ENCODE data around the gene PPARG. TPM values are rescaled to one million over a fixed set of nuclear protein-coding genes. Genes with fewer than 3 reads are reported as not detected.

Gene PPARG
- total RNA-seq, 1 experiment from 2014 or later: 64.8 TPM

DNA sequence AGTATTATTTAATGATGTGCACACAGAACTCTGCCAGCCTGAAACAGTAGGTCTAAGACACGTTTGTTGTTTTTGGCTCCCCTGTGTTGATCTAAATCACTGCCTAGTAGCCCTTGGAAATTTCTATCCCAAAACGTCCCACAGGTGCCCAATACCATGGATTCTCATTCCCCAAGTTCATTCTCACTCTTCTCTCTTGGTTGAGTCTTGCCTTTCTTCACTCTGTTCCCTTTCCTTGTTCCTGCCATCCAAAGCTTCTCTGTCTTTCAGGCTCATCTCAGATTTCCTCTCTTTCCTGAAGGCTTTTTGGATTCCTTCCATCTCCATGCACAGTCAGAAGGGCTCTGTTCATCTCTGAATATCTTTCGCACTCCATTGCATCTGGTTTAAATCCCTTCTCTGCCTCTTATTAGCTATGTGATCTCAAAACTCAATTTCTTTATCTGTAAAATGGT lies 54.2 kb downstream of the PPARG start:
- DNase-seq (ENCODE audit: low spot score): no peak

DNA sequence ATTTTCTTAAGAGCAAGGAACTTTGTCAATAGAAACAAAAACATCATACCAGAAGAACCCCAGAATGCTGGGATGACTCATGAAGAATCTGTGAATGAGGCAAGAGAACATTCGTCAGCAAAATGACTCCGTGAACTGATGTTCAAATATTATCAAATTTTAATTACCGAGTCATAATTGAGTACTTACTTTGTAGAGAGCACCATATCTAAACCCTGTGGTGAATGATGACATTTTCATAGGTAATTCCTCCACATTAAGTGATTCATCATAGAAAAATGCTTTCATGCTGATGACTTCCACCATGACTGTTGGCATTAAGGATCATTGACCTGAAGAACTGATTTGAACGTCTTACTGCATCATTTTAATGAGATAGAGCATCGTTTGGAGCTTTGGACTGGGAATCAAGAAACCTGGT lies 56.3 kb downstream of the PPARG start:
- DNase-seq (ENCODE audit: low spot score): no peak

DNA sequence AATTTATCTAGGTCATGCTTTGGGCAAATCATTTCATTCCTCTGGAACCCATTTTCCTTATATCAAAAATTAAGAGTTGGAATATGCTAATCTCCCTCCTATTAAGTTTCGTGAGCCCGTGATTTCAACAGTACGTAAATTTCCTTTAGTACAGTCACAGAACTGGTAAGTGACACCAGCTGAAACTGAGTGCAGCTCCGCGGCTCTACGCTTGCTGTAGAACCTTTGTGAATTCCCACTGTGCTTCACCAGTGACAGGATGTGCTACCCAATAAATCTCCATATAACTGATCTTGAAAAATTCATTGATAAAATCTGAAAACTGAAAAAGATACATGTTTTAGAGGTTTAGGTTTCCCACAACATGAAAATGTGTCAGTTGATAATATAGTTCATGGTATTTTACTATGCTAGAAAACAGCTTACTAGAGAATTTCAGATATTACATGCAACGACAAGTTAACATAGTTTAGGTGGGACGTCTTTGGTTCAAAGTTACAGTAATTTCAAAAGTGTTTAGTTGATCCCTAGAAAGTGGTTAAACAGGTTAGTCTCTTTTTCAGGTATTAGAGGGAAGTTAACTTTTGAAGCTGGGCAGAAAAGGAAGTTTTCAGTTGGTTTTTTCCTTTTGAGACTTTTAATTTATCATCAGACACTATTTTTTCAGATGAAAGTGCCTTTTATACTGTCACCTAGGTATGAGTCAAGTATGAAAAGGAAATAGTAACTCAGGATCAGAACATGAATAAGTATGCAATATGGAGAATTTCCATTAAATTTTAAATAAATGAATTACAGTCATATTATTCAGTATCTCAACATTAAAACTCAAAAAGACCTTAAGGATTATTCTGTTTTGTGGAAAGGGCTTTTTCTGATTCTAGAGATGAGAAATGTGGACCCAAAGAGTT lies 57.0 kb downstream of the PPARG start:
- DNase-seq (ENCODE audit: low spot score): no peak

DNA sequence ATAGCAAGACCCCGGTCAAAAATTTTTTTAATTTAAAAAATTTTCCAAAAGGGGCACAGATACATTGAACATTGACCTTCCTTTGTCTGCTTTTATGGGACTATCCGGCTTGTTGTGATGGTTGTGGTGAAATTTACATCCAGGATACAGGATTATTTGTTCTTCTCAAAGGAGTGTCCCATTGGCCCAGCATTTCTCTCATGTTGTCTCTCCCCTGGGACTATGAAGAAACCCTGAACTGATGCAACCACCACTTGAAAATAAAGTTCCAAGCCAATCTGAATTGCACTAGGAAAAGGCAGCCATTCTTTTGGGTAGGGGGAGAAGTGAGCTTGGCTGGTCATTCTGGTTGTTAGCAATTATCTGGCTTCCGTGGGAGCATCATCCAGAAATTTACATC lies 58.4 kb downstream of the PPARG start:
- no peak for DNase-seq (ENCODE audit: low spot score)

DNA sequence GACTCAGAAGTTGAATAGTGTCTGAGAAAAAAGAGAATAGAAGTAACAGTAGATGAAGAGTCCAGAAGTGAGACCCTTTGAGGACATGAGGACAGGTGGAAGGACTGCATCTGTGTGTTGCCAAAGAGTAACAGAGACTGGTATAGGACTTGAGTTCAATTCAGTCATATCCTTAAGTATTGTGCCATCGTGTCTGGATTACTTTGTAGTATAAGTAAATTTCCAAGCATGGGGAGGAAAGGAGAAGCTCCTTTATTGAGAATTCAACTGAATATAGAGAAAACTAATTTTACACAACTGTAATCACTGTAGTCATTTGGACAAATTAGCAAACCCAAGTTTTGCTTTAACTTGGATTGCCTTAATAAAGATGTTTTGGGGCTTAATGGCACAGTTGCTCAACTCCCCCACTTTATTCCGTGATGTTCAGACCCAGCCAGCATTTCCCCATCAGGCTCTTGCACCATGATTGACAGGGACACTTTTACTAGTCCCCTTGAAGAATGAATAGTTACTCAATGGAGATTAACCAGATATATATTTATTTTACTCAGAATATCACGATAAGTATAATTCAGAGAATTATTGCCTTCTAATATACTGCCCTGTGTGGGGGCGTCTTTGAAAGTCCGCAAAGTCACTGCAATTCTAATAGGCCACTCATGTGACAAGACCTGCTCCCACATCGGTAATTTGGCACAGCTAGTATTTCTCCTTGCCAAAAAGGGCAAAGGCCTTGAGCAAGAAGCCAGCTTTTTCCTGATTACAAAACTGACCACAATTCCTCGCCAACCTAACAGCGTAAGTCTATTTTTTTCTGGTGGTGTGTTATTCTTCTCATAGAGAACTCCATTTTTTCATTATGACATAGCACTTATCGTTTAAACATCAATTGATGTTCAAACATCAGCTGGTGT lies 61.3 kb downstream of the PPARG start:
- DNase-seq (ENCODE audit: low spot score): no peak

DNA sequence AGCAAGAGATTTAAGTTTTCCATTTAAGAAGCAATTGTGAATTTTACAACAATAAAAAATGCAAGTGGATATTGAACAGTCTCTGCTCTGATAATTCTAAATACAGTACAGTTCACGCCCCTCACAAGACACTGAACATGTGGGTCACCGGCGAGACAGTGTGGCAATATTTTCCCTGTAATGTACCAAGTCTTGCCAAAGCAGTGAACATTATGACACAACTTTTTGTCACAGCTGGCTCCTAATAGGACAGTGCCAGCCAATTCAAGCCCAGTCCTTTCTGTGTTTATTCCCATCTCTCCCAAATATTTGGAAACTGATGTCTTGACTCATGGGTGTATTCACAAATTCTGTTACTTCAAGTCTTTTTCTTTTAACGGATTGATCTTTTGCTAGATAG lies 62.3 kb downstream of the PPARG start:
- DNase-seq (ENCODE audit: low spot score): no peak

DNA sequence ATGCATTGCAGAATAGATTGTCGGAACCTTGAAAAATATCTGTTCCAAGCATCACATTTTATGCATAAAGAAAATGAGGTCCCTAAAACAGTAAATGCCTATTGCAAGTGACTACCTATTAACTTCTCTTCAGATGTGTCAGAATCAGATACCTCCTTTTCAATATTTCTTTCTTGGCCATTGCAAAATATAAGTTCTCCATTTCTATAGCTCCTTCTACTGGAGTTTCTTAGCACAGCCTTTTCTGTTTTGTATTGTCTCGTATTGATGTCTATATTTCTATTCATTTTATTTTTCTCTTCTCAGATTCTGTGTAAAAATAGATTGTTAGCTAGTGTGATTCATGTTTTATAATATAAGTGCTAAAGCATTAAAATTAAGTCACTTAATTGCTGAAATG lies 63.4 kb downstream of the PPARG start:
- no peak for DNase-seq (ENCODE audit: low spot score)

DNA sequence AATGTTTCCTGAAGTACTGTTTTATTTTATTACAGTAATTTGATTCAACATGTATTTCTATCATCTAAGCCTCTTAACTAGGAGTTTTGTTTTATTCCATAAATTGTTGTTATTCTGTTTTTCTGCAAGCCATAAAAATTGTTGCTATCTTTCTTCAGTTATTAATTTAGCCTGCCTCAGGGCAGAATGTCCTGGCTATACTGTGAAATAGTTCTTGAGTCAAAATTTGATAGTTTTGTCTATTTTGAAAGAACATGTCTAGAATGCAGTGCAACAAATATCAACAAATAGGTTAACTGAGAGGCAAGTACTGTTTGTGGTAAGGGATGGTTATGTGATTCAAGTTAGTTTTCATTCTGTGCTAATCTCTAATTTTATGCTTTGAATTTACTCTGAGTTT lies 63.9 kb downstream of the PPARG start:
- no peak for DNase-seq (ENCODE audit: low spot score)

DNA sequence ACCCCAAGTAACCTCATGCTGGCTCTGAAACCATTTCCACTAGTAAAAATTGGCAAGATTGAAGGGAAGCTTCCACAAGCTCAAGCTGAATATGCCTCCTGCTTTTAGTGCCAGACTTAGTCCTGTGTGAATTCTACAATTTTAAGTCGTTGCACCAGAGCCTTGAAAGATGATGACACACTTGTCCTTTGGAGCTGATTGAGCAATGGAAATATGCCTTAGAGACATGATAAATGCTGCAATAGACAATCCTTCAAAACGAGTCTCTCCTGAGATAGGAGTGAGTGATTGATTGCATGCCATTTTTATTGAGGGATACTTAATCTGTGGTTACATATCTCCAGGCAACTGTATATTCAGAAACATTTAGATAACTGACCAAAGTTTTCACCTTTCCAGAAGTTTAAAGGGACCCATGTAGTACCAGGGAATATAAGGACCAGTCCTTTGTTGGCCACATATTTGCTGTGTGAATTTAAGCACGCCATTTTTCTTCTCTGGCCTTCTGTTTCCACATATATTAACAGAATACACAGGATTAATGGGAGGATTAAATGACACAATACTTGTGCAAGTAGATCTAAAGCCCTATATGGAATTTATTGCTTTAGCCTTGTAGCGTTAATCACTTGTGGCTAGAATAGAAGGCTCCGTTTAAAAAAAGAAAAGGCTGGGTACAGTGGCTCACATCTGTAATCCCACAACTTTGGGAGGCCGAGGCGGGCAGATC lies 65.1 kb downstream of the PPARG start:
- DNase-seq (ENCODE audit: low spot score): no peak

DNA sequence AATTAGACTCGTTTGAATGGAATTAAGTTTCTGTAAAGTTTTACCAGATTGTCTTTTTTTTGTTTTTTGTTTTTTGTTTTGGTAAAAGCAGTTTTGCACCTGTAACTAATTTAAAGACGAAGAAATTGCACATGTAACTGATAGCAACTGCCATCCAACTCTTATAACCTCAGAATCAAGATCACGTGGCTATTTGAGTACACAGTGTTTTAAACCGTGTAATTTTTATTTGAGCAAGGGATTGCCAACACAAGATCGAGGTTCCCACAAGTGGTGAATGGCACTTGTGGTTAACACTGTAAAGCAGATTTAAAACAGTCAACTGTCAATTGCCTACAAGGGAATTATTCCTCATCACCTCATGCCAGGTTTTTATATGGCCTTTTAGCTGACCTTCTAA lies 67.3 kb downstream of the PPARG start:
- no peak for DNase-seq (ENCODE audit: low spot score)

DNA sequence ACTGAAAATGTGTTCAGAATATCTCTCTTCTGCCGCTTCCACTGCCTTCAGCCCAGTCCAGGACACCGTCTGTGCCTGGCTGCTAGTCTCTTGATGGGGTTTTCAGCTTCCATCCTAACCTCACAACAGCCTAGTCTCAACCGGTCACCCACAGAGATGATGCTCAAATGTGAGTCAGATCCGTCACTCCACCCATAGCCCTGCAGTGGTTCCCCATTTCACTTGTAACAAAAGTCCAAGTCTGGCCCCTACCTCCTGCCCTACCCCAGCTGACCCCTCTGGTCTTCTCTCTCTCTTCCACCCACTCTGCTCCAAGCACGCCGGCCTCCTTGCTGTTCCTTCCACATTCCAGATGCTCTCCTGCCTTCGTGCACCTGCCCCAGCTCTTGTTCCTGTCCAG lies 68.1 kb downstream of the PPARG start:
- DNase-seq (ENCODE audit: low spot score): no peak

DNA sequence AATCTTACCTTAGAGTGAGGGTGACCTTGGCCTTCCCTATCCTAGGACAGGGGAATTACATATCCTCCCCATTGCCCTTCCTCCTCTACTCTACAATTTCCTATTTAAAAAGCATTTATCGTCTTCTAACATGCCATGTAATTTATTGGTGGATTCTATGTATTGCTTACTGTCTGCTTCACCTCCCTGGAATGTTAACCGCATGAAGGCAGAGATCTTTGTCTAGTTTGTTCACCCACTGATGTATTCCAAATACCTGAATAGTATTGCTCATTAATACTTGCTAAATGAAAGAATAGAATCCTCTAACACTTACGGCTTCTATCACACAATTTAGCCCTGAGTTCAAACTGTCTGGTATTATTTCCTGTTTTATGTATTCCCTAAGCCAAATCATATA lies 68.6 kb downstream of the PPARG start:
- DNase-seq (ENCODE audit: low spot score): no peak

DNA sequence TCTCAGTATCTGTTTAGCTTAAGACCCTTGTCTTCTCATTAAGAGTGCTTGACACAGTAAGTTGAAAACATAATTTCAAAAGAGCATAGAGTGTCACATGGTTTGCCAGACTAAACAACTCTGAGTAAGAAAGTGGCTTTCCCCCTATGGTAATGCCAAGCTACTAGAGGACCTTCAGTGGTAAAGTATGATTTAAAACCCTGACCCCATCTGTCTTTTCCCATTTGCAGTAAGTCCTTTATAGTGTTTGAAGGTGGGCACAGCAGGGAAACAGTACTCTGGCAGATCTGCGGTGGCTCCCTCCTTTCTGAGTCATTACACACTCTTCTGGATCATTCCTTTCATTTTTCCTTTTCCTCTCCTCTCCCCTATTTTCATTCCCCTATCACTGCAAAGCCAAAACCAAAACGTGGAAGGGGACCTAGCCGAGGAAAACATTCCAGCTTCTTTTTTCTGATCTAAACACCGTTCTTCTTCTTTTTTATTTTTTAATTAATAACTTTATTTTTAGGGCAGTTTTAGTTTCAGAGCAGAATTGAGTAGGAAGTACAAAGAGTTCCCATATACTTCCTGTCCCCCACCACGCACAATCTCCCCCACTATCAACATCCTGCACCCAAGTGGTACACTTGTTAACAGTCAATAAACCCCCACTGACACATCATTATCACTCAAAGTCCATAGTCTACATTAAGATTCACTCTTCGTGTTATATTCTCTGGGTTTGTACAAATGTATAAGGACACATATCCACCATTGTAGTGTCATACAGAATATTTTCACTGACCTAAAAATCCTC lies 74.7 kb downstream of the PPARG start:
- DNase-seq (ENCODE audit: low spot score): no peak

DNA sequence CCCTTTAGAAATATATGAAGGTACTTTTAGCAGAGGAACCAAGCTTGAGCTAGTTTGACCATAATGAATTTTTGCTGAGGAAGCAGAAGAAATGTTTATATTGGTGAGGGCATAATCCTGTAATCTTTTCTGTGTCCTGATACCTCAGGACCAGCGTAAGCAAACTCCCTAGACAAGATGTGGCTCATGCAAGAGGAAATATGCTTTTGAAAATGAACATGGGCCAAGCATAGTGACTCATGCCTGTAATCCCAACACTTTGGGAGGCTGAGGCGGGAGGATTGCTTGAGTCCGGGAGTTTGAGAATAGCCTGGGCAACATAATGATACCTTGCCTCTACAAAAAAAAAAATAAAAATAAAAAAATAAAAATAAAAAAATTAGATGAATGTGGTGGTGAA lies 78.5 kb downstream of the PPARG start:
- DNase-seq (ENCODE audit: low spot score): no peak

DNA sequence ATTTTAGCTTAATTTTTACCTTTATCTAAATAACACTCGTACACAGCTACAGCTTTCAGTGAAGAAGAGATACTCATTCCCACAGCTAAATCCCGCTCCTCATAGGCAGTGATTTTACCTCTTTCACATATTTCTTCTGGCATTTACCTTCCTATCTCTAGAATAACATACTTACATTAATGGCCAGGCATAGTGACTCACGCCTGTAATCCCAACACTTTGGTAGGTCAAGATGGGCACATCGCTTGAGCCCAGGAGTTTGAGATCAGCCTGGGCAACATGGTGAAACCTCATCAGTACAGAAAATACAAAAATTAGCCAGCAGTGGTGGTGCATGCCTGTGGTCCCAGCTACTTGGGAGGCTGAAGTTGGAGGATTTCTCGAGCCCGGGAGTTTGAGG lies 80.2 kb downstream of the PPARG start:
- DNase-seq (ENCODE audit: low spot score): no peak

DNA sequence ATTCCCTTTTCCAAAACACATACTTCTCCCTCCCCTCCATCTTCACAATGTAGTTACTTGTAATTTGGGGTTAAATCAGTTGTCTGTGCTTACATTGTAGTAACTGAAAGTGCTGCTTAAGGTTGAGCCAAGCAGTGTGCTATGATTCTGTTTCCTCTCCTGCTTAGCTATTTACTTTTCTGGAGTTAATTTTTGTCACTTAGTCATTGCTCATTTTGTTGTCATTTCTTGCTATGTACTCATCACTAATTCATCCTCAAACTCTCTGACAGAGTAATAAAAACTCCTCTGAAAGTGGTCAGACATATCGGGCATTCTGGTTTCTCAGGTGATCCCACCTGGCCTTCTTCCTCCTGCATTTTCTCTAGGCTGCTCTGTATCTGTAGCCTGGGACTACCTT lies 80.7 kb downstream of the PPARG start:
- peak; percentile 18 for DNase-seq (ENCODE audit: low spot score)

DNA sequence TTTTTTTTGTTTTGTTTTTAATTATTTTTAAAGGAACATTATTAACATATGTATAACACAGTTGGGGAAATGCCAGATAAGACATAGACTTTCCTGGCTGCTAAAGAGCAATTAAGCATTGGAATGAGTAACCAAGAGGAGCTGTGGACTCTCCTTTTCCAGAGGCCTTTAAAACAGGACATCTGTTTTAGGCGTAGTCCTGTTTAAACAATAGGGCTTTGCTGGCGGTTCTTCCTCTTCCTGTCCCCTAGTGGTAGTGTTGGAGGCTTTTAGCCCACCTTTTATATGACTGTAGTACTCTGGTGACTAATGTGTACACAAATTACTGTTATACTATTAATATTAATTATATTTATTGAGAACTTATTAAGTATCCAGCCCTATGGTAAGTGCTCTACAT lies 81.9 kb downstream of the PPARG start:
- peak; percentile 71 for DNase-seq (ENCODE audit: low spot score)

DNA sequence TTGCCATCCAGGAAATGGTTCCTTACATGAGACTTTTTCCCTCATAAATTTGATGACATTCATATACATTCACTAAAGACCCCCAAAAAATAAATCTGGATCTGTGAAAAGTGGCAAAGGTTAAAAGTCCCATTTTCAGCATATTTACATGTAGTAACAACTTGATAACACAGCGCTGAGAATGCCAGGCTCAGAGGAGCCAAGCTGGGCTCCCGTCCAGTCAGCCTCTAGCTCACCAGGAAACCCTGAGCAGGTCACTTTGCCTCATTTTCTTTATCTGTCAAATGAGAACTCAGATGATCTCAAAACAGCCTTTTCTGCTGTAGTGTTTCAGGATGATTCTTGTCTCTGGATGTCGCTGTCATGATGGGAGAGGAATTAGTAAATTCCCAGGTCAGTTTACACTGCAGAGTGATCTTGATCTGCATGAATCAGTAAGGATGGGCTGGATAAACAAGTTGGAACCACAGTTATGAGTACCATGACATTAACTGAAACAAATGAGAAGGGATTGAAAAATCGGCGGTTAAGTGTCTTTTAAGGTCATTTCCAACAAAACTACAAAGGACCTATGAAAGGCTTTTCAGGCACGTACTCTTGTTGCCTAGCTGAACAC lies 82.8 kb downstream of the PPARG start:
- DNase-seq (ENCODE audit: low spot score): peak; percentile 22

DNA sequence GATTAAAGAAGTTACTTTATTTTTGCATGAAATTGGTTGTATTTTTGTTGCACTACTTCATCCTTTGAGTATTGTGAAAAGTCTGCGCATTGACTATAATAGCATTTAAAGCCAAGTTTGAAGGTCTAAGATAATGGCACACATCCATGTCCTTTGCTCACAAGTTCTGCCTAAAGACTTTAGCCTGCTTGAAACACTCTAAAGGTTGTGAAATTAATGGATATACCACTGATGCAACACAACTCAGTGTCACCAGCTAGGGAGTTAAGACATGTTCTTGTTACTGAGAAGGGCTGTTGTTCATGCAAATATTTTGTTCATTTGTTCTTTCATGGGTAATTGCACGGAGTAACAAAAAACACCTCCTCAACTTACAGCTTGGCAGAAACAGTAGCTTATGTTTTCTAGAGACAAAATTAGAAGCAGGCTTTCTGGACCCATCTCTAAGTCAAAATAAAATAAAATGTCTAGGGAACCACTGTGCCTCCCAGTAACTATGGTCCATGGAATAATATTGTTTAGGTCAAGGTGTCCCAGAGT lies 83.9 kb downstream of the PPARG start:
- DNase-seq (ENCODE audit: low spot score): no peak

DNA sequence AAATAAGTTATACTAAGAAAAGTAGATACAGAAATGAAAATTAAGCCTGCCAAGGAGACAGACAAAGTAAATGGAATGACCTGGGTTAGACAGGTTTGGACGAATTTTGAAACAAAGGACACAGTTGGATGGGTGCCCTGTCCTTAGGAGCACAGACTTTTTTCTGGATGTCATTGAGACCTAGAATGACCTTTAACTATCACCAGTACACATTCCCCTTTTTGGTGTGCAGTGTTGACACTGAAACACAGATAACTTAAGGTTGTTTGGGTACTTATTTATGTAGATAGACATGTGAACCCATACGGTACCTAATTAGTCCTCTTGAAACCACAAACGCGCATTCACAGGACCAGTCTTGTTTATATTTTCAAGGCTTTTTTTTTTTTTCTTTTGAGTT lies 86.7 kb downstream of the PPARG start:
- no peak for DNase-seq (ENCODE audit: low spot score)

All from HT-29 (cell line).